OCI-LY1 (cell line): Measurements from ENCODE around the gene ASB8.
"Not testable (repeated sequence)": the region's sequence is repeated elsewhere in the genome, so short reads cannot be mapped to it uniquely, and the experiment has no call there.

ENCODE experiments used
- H2AFZ ChIP-seq: fragments of 200-600 bp; sonication (generic), shearing (Covaris generic); 2 replicates; pipeline ENCODE4 v1.6.0; 2014; ENCODE audit warnings: antibody characterized with exemption, mild to moderate bottlenecking, low read length
- H3F3A ChIP-seq: fragments of 200-600 bp; sonication (generic), shearing (Covaris generic); 2 replicates; pipeline ENCODE4 v1.6.0; 2014; ENCODE audit warnings: mild to moderate bottlenecking, antibody characterized with exemption, low read length, moderate library complexity; ENCODE audit not compliant: insufficient read depth
- H3K27ac ChIP-seq: fragments of 200-600 bp; sonication (generic); 2 replicates; pipeline ENCODE4 v1.5.1; 2014; ENCODE audit warnings: low read length, mixed run types, mild to moderate bottlenecking, low read depth; ENCODE audit not compliant: poor library complexity, severe bottlenecking
- H3K27me3 ChIP-seq: fragments of 200-600 bp; sonication (generic); 2 replicates; pipeline ENCODE4 v1.6.0; 2014; ENCODE audit warnings: antibody characterized with exemption, mild to moderate bottlenecking, low read length, moderate library complexity; ENCODE audit not compliant: insufficient read depth
- H3K36me3 ChIP-seq: fragments of 200-600 bp; sonication (generic); 2 replicates; pipeline ENCODE4 v1.6.1; 2014; ENCODE audit warnings: mild to moderate bottlenecking, antibody characterized with exemption, low read length, moderate library complexity, mixed read lengths; ENCODE audit not compliant: insufficient read depth
- H3K4me1 ChIP-seq: fragments of 200-600 bp; sonication (generic); 2 replicates; pipeline ENCODE4 v1.5.1; 2014; ENCODE audit warnings: mild to moderate bottlenecking, low read length, moderate library complexity; ENCODE audit not compliant: insufficient read depth, severe bottlenecking
- H3K4me2 ChIP-seq: fragments of 200-600 bp; sonication (generic), shearing (Covaris generic); 2 replicates; pipeline ENCODE4 v1.6.1; 2014; ENCODE audit warnings: low read length
- H3K4me3 ChIP-seq: fragments of 200-600 bp; sonication (generic); 2 replicates; pipeline ENCODE4 v1.5.1; 2014; ENCODE audit warnings: low read length, low read depth, mild to moderate bottlenecking, mixed read lengths; ENCODE audit not compliant: poor library complexity, severe bottlenecking
- H3K79me2 ChIP-seq: fragments of 200-600 bp; shearing (Covaris generic); 2 replicates; pipeline ENCODE4 v1.6.1; 2016; ENCODE audit warnings: mixed run types, low read length, mixed read lengths; ENCODE audit not compliant: insufficient read depth
- H3K9ac ChIP-seq: fragments of 200-600 bp; sonication (generic), shearing (Covaris generic); 2 replicates; pipeline ENCODE4 v1.6.1; 2014; ENCODE audit warnings: mild to moderate bottlenecking, low read length, mixed read lengths
- H3K9me2 ChIP-seq: fragments of 200-600 bp; sonication (generic), shearing (Covaris generic); 2 replicates; pipeline ENCODE4 v1.6.1; 2014; ENCODE audit warnings: low read depth, mild to moderate bottlenecking, low read length, mixed read lengths
- H3K9me3 ChIP-seq: fragments of 200-600 bp; shearing (Covaris generic); 2 replicates; pipeline ENCODE4 v1.6.1; 2014; ENCODE audit warnings: low read length, mixed read lengths
- H4K20me1 ChIP-seq: fragments of 200-600 bp; sonication (generic), shearing (Covaris generic); 2 replicates; pipeline ENCODE4 v1.6.0; 2016; ENCODE audit warnings: mild to moderate bottlenecking, low read length; ENCODE audit not compliant: insufficient read depth
- CTCF ChIP-seq: fragments of 200-600 bp; sonication (generic), shearing (Covaris generic); IDR thresholded peaks from 2 replicates; pipeline ENCODE4 v1.5.1; 2017; ENCODE audit warnings: mild to moderate bottlenecking, antibody characterized with exemption, low read length, moderate library complexity, mixed read lengths
- EZH2 ChIP-seq: fragments of 200-600 bp; sonication (generic), shearing (Covaris generic); IDR thresholded peaks from 2 replicates; pipeline ENCODE4 v1.8.0; 2017; ENCODE audit warnings: borderline replicate concordance, mixed run types, mild to moderate bottlenecking, antibody characterized with exemption, low read length, moderate library complexity, mixed read lengths

The ASB8 gene

GRCh38 chr12:48125985-48126384 is 31.3 kb downstream of the ASB8 start:
- Histone ChIP-seq H3K9ac (no peak overlapping the region), H3K9me3 (no peaks in the 10 kb centered on the region), H3K36me3 (peaks cover 77% of the 10 kb centered on the region), H4K20me1 (no peaks in the 10 kb centered on the region), H3K9me2 (no peaks in the 10 kb centered on the region), H3K27me3 (no peaks in the 10 kb centered on the region), H2AFZ (no peak overlapping the region), H3K4me3 (no peak overlapping the region), H3K4me1 (no peaks in the 10 kb centered on the region), H3F3A (no peaks in the 10 kb centered on the region), H3K4me2 (no peak overlapping the region), H3K27ac (no peak overlapping the region), H3K79me2 (no peaks in the 10 kb centered on the region)
- TF ChIP-seq CTCF (no peak), EZH2 (no peak)

- H3F3A ChIP-seq, H4K20me1 ChIP-seq, H3K27ac ChIP-seq, H2AFZ ChIP-seq, H3K27me3 ChIP-seq, H3K9me2 ChIP-seq, H3K4me2 ChIP-seq, H3K4me1 ChIP-seq, H3K4me3 ChIP-seq, H3K9me3 ChIP-seq, H3K79me2 ChIP-seq, H3K9ac ChIP-seq: not testable (repeated sequence)
- peaks cover 73% of the 10 kb centered on the region for H3K36me3 ChIP-seq
Measured at GRCh38 chr12:48125542-48125941, 31.8 kb downstream of the ASB8 start.

GRCh38 chr12:48123169-48123568 is 34.1 kb downstream of the ASB8 start:
- Histone ChIP-seq H3K9ac (no peak overlapping the region), H3K27me3 (no peaks in the 10 kb centered on the region), H3K4me3 (no peak overlapping the region), H2AFZ (no peak overlapping the region), H3K9me2 (no peaks in the 10 kb centered on the region), H3K79me2 (peaks cover 12% of the 10 kb centered on the region), H3K4me1 (peaks cover 23% of the 10 kb centered on the region), H3K4me2 (no peak overlapping the region), H3K9me3 (no peaks in the 10 kb centered on the region), H3K27ac (no peak overlapping the region), H3F3A (no peaks in the 10 kb centered on the region), H4K20me1 (no peaks in the 10 kb centered on the region), H3K36me3 (peaks cover 53% of the 10 kb centered on the region; the same call in 1 of the 2 replicates)
- TF ChIP-seq CTCF (no peak), EZH2 (no peak)

GRCh38 chr12:48122065-48122834 is 35.1 kb downstream of the ASB8 start:
- Histone ChIP-seq H3K4me3 (no peak overlapping the region), H3K79me2 (peaks cover 12% of the 10 kb centered on the region), H3F3A (no peaks in the 10 kb centered on the region), H3K27ac (no peak overlapping the region), H3K9me3 (no peaks in the 10 kb centered on the region), H3K4me2 (no peak overlapping the region), H3K9me2 (no peaks in the 10 kb centered on the region), H3K4me1 (peaks cover 23% of the 10 kb centered on the region), H2AFZ (no peak overlapping the region), H3K36me3 (peaks cover 47% of the 10 kb centered on the region; the same call in 1 of the 2 replicates), H3K9ac (no peak overlapping the region), H3K27me3 (no peaks in the 10 kb centered on the region), H4K20me1 (no peaks in the 10 kb centered on the region)
- no peak for TF ChIP-seq EZH2
- TF ChIP-seq CTCF = no peak
